GM18526 (cell line): ENCODE results near the gene HSPG2.

Source experiments
- POLR2A ChIP-seq: IDR thresholded peaks from 3 replicates; pipeline ENCODE4 v1.6.1; 2011; ENCODE audit not compliant: insufficient read length; ENCODE audit errors: extremely low read depth

The HSPG2 gene

DNA sequence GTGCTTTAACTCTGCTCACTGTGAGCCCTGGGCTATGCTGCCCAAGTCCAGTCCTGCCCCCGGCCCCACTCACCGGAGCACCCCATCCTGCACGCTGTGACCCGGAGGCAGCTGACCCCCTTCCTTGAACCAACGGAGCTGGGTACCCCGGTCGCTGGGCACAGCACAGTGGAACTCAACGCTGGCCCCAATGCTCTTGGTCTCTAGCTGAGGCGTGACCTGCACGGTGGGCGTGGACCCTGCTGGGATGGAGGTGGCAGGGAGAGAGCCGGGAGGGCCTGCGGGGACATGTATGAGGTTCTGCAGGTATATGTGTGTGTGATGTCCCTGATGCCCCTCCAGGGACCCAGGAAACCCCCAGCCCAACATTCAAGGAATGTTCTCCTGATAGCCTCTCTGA lies 100.4 kb downstream of the HSPG2 start:
- TF ChIP-seq POLR2A = no peak

GRCh38 chr1:21836010-21836409 lies 101.1 kb downstream of the HSPG2 start:
- TF ChIP-seq POLR2A = no peak

- TF ChIP-seq POLR2A = no peak
These were observed 102.4 kb downstream of the HSPG2 start for GRCh38 chr1:21834666-21835065.

- TF ChIP-seq POLR2A = no peak
These were observed 103.0 kb downstream of the HSPG2 start for GRCh38 chr1:21834094-21834493.

GRCh38 chr1:21833392-21833976 lies 103.6 kb downstream of the HSPG2 start:
- no peak for TF ChIP-seq POLR2A

DNA sequence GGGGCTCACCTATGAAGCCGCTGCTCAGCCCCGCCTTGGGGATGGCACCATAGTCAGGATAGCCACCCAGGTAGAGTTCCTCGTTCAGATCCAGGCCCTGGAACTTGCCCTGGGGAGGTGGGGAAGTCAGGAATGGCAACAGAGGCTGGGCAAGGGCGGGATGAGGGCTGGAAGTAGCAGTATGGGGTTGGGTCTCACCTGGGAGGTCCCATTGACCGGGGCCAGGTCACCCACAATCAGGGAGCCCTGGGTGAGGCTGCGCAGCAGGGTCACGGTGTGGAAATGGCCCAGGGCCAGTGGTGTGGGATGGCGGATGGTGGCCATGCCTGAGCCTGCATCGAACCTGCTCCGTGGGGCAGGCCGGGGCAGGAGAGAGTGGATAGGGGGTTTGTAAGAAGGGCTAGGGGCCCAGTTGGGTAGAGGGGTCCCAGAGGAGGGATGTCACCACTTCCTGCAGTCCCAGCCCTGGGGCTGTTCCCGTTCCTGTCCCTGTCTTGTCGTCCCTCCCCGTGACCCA lies 105.6 kb downstream of the HSPG2 start:
- no peak for TF ChIP-seq POLR2A

GRCh38 chr1:21830792-21831453 lies 106.2 kb downstream of the HSPG2 start:
- no peak for TF ChIP-seq POLR2A

- no peak for TF ChIP-seq POLR2A
These were observed 107.8 kb downstream of the HSPG2 start for GRCh38 chr1:21829294-21829693.

DNA sequence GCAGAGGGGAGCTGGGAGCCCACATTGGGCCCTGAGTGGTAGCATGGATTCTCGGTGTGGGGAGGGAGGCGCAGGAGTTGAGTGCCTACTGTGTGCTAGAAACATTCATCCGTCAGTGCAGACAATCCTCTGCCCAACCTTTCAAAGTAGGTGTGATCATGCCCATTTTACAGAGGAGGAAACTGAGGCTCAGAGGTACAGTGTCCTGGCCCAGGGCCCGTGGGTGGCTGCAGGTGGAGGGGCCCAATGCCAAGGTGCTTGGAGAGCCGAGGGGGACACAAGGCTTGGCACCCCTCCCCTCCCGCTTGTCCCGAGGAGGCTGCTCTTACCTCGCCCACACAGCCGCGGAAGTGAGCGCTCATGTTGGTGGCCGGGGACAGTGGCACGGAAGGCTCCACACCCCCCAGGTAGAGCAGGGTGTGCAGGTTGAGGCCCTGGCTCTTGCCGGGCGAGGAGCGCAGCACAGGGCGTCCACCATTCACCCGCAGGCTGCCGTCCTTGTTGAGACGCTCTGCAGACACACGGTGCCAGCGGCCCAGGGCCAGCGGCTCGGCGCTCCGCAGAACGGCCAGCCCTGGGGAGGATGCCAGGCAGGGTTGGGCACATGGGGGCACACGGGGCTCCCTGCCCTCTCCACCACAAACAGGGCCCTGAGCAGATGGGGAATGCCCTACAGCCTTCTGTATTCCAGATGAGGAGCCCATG lies 108.5 kb downstream of the HSPG2 start:
- no peak for TF ChIP-seq POLR2A

GRCh38 chr1:21828075-21828474 lies 109.0 kb downstream of the HSPG2 start:
- TF ChIP-seq POLR2A = no peak

GRCh38 chr1:21827141-21827679 lies 109.9 kb downstream of the HSPG2 start:
- no peak for TF ChIP-seq POLR2A

- no peak for TF ChIP-seq POLR2A
These were observed 111.7 kb downstream of the HSPG2 start for GRCh38 chr1:21825393-21825792.

GRCh38 chr1:21824926-21825325 lies 112.2 kb downstream of the HSPG2 start:
- TF ChIP-seq POLR2A = no peak

- TF ChIP-seq POLR2A = no peak
These were observed 113.0 kb downstream of the HSPG2 start for GRCh38 chr1:21823980-21824702.
